Loucy (cell line): ENCODE data around the gene ZNF850.
"Not testable (repeated sequence)": the region's sequence is repeated elsewhere in the genome, so short reads cannot be mapped to it uniquely, and the experiment has no call there.

ENCODE experiments used
- H2AFZ ChIP-seq: fragments of 200-600 bp; sonication (generic); 2 replicates; pipeline ENCODE4 v1.6.0; 2016; ENCODE audit warnings: antibody characterized with exemption, mild to moderate bottlenecking, low read length, moderate library complexity
- H3F3A ChIP-seq: fragments of 200-600 bp; 2 replicates; pipeline ENCODE4 v1.6.0; 2016; ENCODE audit warnings: antibody characterized with exemption, low read depth, mild to moderate bottlenecking
- H3K27me3 ChIP-seq: fragments of 200-600 bp; sonication (generic); 2 replicates; pipeline ENCODE4 v1.6.1; 2014; ENCODE audit warnings: low read length, mild to moderate bottlenecking; ENCODE audit not compliant: insufficient read depth, poor library complexity, severe bottlenecking
- H3K36me3 ChIP-seq: fragments of 200-600 bp; sonication (generic); 2 replicates; pipeline ENCODE4 v1.6.1; 2016; ENCODE audit warnings: low read length; ENCODE audit not compliant: insufficient read depth
- H3K4me1 ChIP-seq: fragments of 200-600 bp; sonication (generic); 2 replicates; pipeline ENCODE4 v1.5.1; 2014; ENCODE audit warnings: low read length, mild to moderate bottlenecking; ENCODE audit not compliant: insufficient read depth, poor library complexity, severe bottlenecking
- H3K4me2 ChIP-seq: fragments of 200-600 bp; sonication (generic); 2 replicates; pipeline ENCODE4 v1.6.0; 2014; ENCODE audit warnings: antibody characterized with exemption, low read length, low read depth, mild to moderate bottlenecking; ENCODE audit not compliant: poor library complexity, severe bottlenecking
- H3K4me3 ChIP-seq: fragments of 200-600 bp; sonication (generic); 2 replicates; pipeline ENCODE4 v1.5.1; 2014; ENCODE audit warnings: low read length, mild to moderate bottlenecking, mixed read lengths; ENCODE audit not compliant: poor library complexity, severe bottlenecking
- H3K79me2 ChIP-seq: fragments of 200-600 bp; sonication (generic); 2 replicates; pipeline ENCODE4 v1.6.1; 2014; ENCODE audit warnings: low read length; ENCODE audit not compliant: insufficient read depth
- H3K9ac ChIP-seq: fragments of 200-600 bp; sonication (generic); 2 replicates; pipeline ENCODE4 v1.6.0; 2014; ENCODE audit warnings: mild to moderate bottlenecking, low read depth, low read length, moderate library complexity; ENCODE audit not compliant: poor library complexity, severe bottlenecking
- H3K9me2 ChIP-seq: fragments of 200-600 bp; sonication (generic); replicated peaks from 2 replicates; pipeline ENCODE4 v1.6.1; 2016; ENCODE audit warnings: low read depth, low read length, mixed read lengths
- H3K9me3 ChIP-seq: fragments of 200-600 bp; sonication (generic); 2 replicates; pipeline ENCODE4 v1.6.1; 2014; ENCODE audit warnings: mild to moderate bottlenecking, antibody characterized with exemption, low read length, low read depth; ENCODE audit not compliant: insufficient read depth
- H4K20me1 ChIP-seq: fragments of 200-600 bp; sonication (generic); 2 replicates; pipeline ENCODE4 v1.6.0; 2014; ENCODE audit warnings: antibody characterized with exemption, low read length, mild to moderate bottlenecking; ENCODE audit not compliant: insufficient read depth, poor library complexity, severe bottlenecking
- EZH2phosphoT487 ChIP-seq: fragments of 200-600 bp; IDR thresholded peaks from 2 replicates; pipeline ENCODE4 v1.6.1; 2018; ENCODE audit warnings: antibody characterized with exemption, mild to moderate bottlenecking, moderate library complexity, borderline replicate concordance
- TF ChIP-seq, protein P1 (sequence below): fragments of 200-600 bp; sonication (generic); conservative IDR thresholded peaks from 2 replicates; pipeline ENCODE4 v1.5.1; 2014; ENCODE audit warnings: mild to moderate bottlenecking, antibody characterized with exemption, low read length

Gene ZNF850

DNA sequence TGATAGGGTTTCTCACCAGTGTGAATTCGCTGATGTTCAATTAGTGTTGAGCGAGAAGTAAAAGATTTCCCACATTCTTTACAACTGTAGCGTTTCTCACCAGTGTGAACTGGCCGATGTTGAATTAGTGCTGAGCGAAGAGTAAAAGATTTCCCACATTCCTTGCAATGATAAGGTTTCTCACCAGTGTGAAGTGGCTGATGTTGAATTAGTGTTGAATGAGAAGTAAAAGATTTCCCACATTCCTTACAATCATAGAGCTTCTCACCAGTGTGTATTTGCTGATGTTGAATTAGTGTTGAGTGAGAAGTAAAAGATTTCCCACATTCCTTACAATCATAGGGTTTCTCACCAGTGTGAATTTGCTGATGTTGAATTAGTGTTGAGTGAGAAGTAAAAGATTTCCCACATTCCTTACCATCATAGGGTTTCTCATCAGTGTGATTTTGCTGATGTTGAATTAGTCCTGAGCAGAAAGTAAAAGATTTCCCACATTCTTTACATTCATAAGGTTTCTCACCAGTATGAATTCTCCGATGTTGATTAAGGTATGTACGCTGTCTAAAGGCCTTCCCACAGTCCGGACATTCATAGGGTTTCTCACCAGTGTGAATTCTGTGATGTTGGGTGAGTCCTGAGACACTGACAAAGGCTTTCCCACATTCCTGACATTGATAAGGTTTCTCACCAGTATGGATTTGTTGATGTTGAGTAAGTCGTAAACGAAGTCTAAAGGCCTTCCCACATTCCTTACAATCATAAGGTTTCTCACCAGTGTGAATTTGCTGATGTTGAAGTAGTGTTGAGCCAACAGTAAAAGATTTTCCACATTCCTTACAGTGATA, 24.0 kb downstream of the ZNF850 start:
- Histone ChIP-seq H3F3A (no peaks in the 10 kb centered on the region), H3K9me2 (no peaks in the 10 kb centered on the region), H3K36me3 (peaks cover 88% of the 10 kb centered on the region), H3K4me2 (no peak overlapping the region), H3K4me1 (no peaks in the 10 kb centered on the region), H3K4me3 (no peak overlapping the region), H3K79me2 (peaks cover 41% of the 10 kb centered on the region), H2AFZ (no peak overlapping the region), H4K20me1 (no peaks in the 10 kb centered on the region), H3K9ac (no peak overlapping the region), H3K9me3 (peaks cover 76% of the 10 kb centered on the region), H3K27me3 (peaks cover 27% of the 10 kb centered on the region)
- TF ChIP-seq EZH2phosphoT487 = no peak
- TF ChIP-seq, protein P1, sequence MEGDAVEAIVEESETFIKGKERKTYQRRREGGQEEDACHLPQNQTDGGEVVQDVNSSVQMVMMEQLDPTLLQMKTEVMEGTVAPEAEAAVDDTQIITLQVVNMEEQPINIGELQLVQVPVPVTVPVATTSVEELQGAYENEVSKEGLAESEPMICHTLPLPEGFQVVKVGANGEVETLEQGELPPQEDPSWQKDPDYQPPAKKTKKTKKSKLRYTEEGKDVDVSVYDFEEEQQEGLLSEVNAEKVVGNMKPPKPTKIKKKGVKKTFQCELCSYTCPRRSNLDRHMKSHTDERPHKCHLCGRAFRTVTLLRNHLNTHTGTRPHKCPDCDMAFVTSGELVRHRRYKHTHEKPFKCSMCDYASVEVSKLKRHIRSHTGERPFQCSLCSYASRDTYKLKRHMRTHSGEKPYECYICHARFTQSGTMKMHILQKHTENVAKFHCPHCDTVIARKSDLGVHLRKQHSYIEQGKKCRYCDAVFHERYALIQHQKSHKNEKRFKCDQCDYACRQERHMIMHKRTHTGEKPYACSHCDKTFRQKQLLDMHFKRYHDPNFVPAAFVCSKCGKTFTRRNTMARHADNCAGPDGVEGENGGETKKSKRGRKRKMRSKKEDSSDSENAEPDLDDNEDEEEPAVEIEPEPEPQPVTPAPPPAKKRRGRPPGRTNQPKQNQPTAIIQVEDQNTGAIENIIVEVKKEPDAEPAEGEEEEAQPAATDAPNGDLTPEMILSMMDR = no peak

DNA sequence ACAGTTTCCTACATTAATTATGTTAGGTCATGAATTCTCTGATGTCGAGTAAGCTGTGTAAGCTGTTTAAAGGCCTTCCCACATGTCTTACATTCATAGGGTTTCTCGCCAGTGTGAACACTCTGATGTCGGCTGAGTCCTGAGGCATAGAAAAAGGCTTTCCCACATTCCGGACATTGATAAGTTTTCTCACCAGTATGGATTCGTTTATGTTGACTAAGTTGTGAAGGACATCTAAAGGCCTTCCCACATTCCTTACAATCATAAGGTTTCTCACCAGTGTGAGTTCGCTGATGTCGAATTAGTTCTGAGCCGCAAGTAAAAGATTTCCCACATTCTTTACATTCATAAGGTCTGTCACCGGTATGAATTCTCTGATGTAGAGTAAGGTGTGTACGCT, 24.9 kb downstream of the ZNF850 start:
- Histone ChIP-seq H3K79me2 (peaks cover 36% of the 10 kb centered on the region), H3K9me3 (peaks cover 71% of the 10 kb centered on the region)
- TF ChIP-seq EZH2phosphoT487 = no peak
- TF ChIP-seq, protein P1 = no peak

DNA sequence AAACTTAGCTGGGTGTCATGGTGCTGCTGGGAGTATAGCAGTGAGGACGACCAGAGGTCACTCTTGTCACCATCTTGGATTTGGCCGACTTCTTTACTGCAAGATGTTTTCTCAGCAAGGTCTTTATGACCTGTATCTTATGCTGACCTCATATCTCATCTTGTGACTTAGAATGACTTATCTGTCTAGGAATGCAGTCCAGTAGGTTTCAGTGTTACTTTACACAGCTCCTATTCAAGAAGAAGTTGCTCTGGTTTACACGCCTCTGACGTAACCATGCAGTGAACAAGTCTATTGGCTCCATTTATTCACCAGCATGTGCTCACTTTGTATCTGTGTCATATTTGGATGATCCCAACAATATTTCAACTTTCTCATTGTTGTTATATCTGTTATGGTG, 26.7 kb downstream of the ZNF850 start:
- Histone ChIP-seq H2AFZ (no peak overlapping the region), H3K36me3 (peaks cover 61% of the 10 kb centered on the region), H3K9me2 (no peaks in the 10 kb centered on the region), H3K27me3 (peaks cover 27% of the 10 kb centered on the region), H3F3A (no peaks in the 10 kb centered on the region), H3K79me2 (peaks cover 26% of the 10 kb centered on the region), H4K20me1 (no peaks in the 10 kb centered on the region), H3K9ac (no peak overlapping the region), H3K4me2 (no peak overlapping the region), H3K4me1 (no peaks in the 10 kb centered on the region), H3K9me3 (peaks cover 52% of the 10 kb centered on the region), H3K4me3 (no peak overlapping the region)
- TF ChIP-seq EZH2phosphoT487 = no peak
- TF ChIP-seq, protein P1 = no peak

More for the DNA sequence above, 24.9 kb downstream of the ZNF850 start:
- Histone ChIP-seq H3K4me1 (no peaks in the 10 kb centered on the region), H3K4me3 (no peak overlapping the region), H3K9ac (no peak overlapping the region), H3F3A (no peaks in the 10 kb centered on the region), H4K20me1 (no peaks in the 10 kb centered on the region), H3K27me3 (peaks cover 27% of the 10 kb centered on the region), H2AFZ (no peak overlapping the region), H3K9me2 (no peaks in the 10 kb centered on the region), H3K4me2 (no peak overlapping the region), H3K36me3 (peaks cover 79% of the 10 kb centered on the region)

DNA sequence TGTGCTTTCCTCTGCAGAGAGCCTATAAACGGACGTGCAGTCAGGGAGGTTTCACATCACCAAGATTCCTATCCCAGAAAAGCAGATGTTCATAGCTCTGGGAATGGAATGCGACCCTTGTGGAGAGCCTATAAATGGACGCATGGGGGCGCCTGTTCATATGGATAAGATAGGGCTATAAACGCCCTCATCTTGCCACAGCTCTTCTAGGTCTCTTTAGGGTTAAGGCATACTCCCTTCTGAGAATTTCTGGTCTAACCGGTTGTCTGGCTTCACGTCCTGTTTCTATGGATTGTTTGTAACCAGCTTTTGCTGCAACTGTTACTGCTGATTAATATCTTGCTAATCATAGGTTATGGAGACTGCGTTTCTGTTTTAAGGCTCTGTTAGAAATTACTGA, 36.4 kb downstream of the ZNF850 start:
- H4K20me1 ChIP-seq, H3K4me1 ChIP-seq, H3F3A ChIP-seq, H3K4me2 ChIP-seq, H3K27me3 ChIP-seq, H3K79me2 ChIP-seq, H3K9ac ChIP-seq, H3K4me3 ChIP-seq, H2AFZ ChIP-seq, H3K9me2 ChIP-seq, H3K36me3 ChIP-seq: not testable (repeated sequence)
- H3K9me3 ChIP-seq = peaks cover 23% of the 10 kb centered on the region; the same call in 1 of the 2 replicates
